HEK293T (cell line): ENCODE measurements around the gene FGGY.

Source experiments
- ARNT ChIP-seq: fragments of 450-650 bp; IDR thresholded peaks from 2 replicates; pipeline ENCODE4 v1.6.1; 2017; ENCODE audit warnings: mild to moderate bottlenecking
- BHLHE40 ChIP-seq: fragments of 450-650 bp; IDR thresholded peaks from 2 replicates; pipeline ENCODE4 v1.6.1; 2016; ENCODE audit warnings: mild to moderate bottlenecking, moderate library complexity, borderline replicate concordance
- CTBP1 ChIP-seq: fragments of 450-650 bp; IDR thresholded peaks from 2 replicates; pipeline ENCODE4 v1.6.1; 2016; ENCODE audit warnings: borderline replicate concordance
- ELF4 ChIP-seq: fragments of 450-650 bp; IDR thresholded peaks from 2 replicates; pipeline ENCODE4 v1.6.1; 2017; ENCODE audit warnings: antibody characterized with exemption
- FOXA1 ChIP-seq: fragments of 450-650 bp; IDR thresholded peaks from 2 replicates; pipeline ENCODE4 v1.6.1; 2016; ENCODE audit warnings: mild to moderate bottlenecking
- FOXM1 ChIP-seq: fragments of 450-650 bp; IDR thresholded peaks from 2 replicates; pipeline ENCODE4 v1.6.1; 2017; ENCODE audit warnings: mild to moderate bottlenecking, borderline replicate concordance
- NFRKB ChIP-seq: fragments of 450-650 bp; IDR thresholded peaks from 2 replicates; pipeline ENCODE4 v1.6.1; 2016; ENCODE audit warnings: mild to moderate bottlenecking, moderate library complexity
- SP1 ChIP-seq: fragments of 450-650 bp; IDR thresholded peaks from 2 replicates; pipeline ENCODE4 v1.6.1; 2017
- SUZ12 ChIP-seq: fragments of 450-650 bp; IDR thresholded peaks from 2 replicates; pipeline ENCODE4 v1.6.1; 2016; ENCODE audit warnings: mild to moderate bottlenecking
- TARDBP ChIP-seq: fragments of 450-650 bp; IDR thresholded peaks from 2 replicates; pipeline ENCODE4 v1.6.1; 2016
- TF ChIP-seq, protein P1 (sequence below): fragments of 450-650 bp; IDR thresholded peaks from 2 replicates; pipeline ENCODE4 v1.6.1; 2016

DNA sequence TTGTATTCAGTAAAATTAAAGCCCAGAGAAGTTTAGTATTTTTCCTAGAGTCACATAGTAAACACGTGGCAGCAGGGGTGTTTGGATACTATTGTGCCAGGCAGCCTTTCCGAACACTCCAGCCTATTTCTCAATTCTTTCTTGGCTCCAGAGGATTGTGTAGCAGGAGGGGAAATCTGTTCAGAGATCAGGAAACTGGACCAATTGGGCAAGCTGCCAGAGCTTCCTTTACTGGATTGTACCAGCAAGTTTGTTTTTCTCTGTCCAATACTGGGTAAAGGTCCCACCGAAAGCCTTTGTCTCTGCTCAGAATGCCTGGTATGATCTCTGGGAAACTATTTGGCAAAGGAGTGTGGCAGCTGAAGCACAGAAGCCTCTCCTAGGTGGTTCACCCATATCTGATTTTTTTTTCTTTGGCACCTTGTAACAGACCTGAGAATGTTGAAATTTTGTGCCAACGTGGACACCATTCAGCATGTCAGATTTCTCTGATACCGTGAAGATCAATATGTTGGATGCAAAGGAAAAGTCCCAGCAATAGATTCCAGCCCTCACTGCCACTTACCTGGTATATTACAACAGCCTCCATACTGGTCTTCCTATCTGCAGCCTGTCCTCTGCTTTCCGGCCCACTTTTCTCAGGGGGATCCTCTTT, 126.2 kb downstream of the FGGY start:
- TF ChIP-seq CTBP1 (no peak), SP1 (no peak), FOXM1 (no peak), SUZ12 (no peak), FOXA1 (no peak), TARDBP (no peak), BHLHE40 (no peak), NFRKB (no peak), ARNT (no peak), ELF4 (no peak)
- TF ChIP-seq, protein P1, sequence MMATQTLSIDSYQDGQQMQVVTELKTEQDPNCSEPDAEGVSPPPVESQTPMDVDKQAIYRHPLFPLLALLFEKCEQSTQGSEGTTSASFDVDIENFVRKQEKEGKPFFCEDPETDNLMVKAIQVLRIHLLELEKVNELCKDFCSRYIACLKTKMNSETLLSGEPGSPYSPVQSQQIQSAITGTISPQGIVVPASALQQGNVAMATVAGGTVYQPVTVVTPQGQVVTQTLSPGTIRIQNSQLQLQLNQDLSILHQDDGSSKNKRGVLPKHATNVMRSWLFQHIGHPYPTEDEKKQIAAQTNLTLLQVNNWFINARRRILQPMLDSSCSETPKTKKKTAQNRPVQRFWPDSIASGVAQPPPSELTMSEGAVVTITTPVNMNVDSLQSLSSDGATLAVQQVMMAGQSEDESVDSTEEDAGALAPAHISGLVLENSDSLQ: no peak
